GM23338 (cell line): ENCODE measurements around the gene PCYT2. TPM values are rescaled to one million over a fixed set of nuclear protein-coding genes. Genes with fewer than 3 reads are reported as not detected.

Experiments
- ATAC-seq: fragments of 200-7000 bp; cut with Tn5 transposase; 3 replicates; pipeline ENCODE4 v1.9.1; 2020
- DNase-seq: peaks from one replicate; pipeline ENCODE4 v3.0.0-alpha.2; 2015; ENCODE audit warnings: low spot score
- H2AFZ ChIP-seq: fragments of 200-600 bp; sonication (generic); 2 replicates; pipeline ENCODE4 v1.8.0; 2016; ENCODE audit warnings: antibody characterized with exemption, mild to moderate bottlenecking, moderate library complexity
- H3F3A ChIP-seq: fragments of 200-600 bp; sonication (generic); replicated peaks from 2 replicates; pipeline ENCODE4 v1.8.0; 2017; ENCODE audit warnings: antibody characterized with exemption, mixed run types, low read depth
- H3K27ac ChIP-seq: fragments of 200-600 bp; sonication (generic); 2 replicates; pipeline ENCODE4 v1.6.1; 2016; ENCODE audit warnings: low read depth
- H3K27me3 ChIP-seq: fragments of 200-600 bp; sonication (generic); 2 replicates; pipeline ENCODE4 v1.8.0; 2016; ENCODE audit warnings: mild to moderate bottlenecking, mixed run types, moderate library complexity; ENCODE audit not compliant: insufficient read depth
- H3K36me3 ChIP-seq: fragments of 200-600 bp; sonication (generic); 2 replicates; pipeline ENCODE4 v1.8.0; 2016; ENCODE audit warnings: mild to moderate bottlenecking; ENCODE audit not compliant: insufficient read depth
- H3K4me1 ChIP-seq: fragments of 200-600 bp; sonication (generic); 2 replicates; pipeline ENCODE4 v1.8.0; 2016; ENCODE audit warnings: mild to moderate bottlenecking, moderate library complexity; ENCODE audit not compliant: insufficient read depth
- H3K4me2 ChIP-seq: fragments of 200-600 bp; sonication (generic); 2 replicates; pipeline ENCODE4 v1.7.1; 2017; ENCODE audit warnings: mixed run types
- H3K4me3 ChIP-seq: fragments of 200-600 bp; sonication (generic); 2 replicates; pipeline ENCODE4 v1.6.1; 2016; ENCODE audit warnings: mixed run types
- H3K79me2 ChIP-seq: fragments of 200-600 bp; sonication (generic); replicated peaks from 2 replicates; pipeline ENCODE4 v1.8.0; 2017; ENCODE audit warnings: mild to moderate bottlenecking; ENCODE audit not compliant: insufficient read depth
- H3K9me2 ChIP-seq: fragments of 200-600 bp; sonication (generic); 2 replicates; pipeline ENCODE4 v1.8.0; 2017; ENCODE audit not compliant: insufficient read depth
- H4K20me1 ChIP-seq: fragments of 200-600 bp; sonication (generic); replicated peaks from 2 replicates; pipeline ENCODE4 v1.8.0; 2017; ENCODE audit warnings: mild to moderate bottlenecking; ENCODE audit not compliant: insufficient read depth
- H3K27ac Mint-ChIP-seq: 2 replicates; pipeline ENCODE4 v1.8.0; 2020; ENCODE audit warnings: inconsistent platforms, mild to moderate bottlenecking, moderate library complexity, mixed read lengths
- H3K27me3 Mint-ChIP-seq: 3 replicates; pipeline ENCODE4 v1.8.0; 2022; ENCODE audit warnings: low read depth, mild to moderate bottlenecking, moderate library complexity, mixed read lengths, inconsistent platforms; ENCODE audit not compliant: insufficient read depth, poor library complexity
- H3K36me3 Mint-ChIP-seq: 3 replicates; pipeline ENCODE4 v1.8.0; 2021; ENCODE audit warnings: low read depth, mild to moderate bottlenecking, inconsistent platforms, moderate library complexity, mixed read lengths
- H3K4me1 Mint-ChIP-seq: 3 replicates; pipeline ENCODE4 v1.8.0; 2020; ENCODE audit warnings: mild to moderate bottlenecking, inconsistent platforms, mixed read lengths
- H3K4me3 Mint-ChIP-seq: 3 replicates; pipeline ENCODE4 v1.8.0; 2021; ENCODE audit warnings: moderate library complexity, mild to moderate bottlenecking, inconsistent platforms, mixed read lengths
- H3K9me3 Mint-ChIP-seq: 3 replicates; pipeline ENCODE4 v1.8.0; 2020; ENCODE audit warnings: moderate library complexity, mild to moderate bottlenecking, inconsistent platforms, mixed read lengths
- polyA plus RNA-seq: library from polyadenylated mRNA; unstranded; fragments of >200 nt; fragmentation: Nextera tagmentation; extraction: Ambion mirVana; gene quantifications from 2 replicates; pipeline ENCODE4 v1.2.1, GENCODE V29; 2016
- total RNA-seq: library from RNA; depleted of rRNA; stranded (reverse); fragments of >200 nt; shearing (Covaris generic); gene quantifications from 2 replicates; pipeline ENCODE4 v1.2.3, GENCODE V29; 2014
- TF ChIP-seq, protein P1 (sequence below): fragments of 250-450 bp; sonication (Bioruptor Pico); IDR thresholded peaks from 2 replicates; pipeline ENCODE4 v1.5.0; 2020; ENCODE audit warnings: mild to moderate bottlenecking, moderate library complexity
- TF ChIP-seq, protein P2 (sequence below), 2 experiments: fragments of 200-600 bp in 1 of 2; sonication (generic) in 1 of 2; conservative IDR thresholded peaks; 2 replicates each; pipeline versions ENCODE4 v1.5.1 to v1.6.1; 2016 to 2017; ENCODE audit warnings: antibody characterized with exemption in 2 of 2, low read depth in 2 of 2, mild to moderate bottlenecking in 2 of 2, moderate library complexity in 1 of 2

PCYT2 gene
- total and polyA plus RNA-seq, 2 experiments from 2014 or later = 51.6 to 82.9 TPM

DNA sequence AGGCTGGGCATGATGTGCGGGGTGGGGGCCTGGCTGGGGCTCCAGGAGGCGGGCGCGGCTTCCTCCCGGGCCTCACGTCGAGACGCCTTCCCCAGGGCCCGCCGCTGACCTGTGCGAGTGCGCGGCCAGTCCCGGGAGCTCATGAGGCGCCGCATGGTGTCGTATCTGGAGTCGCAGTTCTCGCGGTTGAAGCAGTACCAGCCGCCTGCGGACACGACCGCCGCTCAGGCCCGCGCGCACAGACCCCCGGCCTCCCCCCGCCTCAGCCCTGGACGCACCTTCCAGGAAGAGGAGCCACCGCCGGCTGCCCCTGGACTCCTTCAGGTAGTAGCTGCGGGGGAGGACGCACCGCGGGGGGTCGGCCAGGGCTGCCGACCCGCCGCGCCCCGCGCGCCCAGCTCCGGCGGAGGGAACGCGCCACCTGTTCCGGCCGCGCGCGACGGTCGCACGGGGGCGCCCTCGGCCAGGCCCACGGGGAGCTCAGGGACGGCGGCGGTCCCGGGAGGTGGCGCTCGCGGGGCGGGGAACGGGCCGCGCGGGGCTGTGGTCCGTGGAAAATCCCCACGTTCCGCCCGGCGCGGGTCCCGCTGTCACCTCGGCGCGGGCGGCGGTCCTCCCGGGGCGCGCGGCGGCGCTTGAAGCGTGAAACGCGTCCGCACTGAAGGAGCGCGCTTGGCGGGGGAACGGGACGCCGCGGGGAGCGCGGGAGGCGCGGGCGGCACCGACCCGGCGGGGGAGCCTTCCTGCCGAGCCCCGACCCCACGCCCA lies 48.3 kb upstream of the PCYT2 start:
- Histone ChIP-seq H3K79me2 (no peaks in the 10 kb centered on the region), H3K9me2 (no peaks in the 10 kb centered on the region), H3K36me3 (no peaks in the 10 kb centered on the region), H3K27me3 (peaks cover 75% of the 10 kb centered on the region), H3K4me1 (peaks cover 5% of the 10 kb centered on the region; the same call in 1 of the 2 replicates), H3K27ac (no peak overlapping the region), H2AFZ (no peak overlapping the region), H3K4me2 (peak overlapping the region; percentile 69), H3F3A (peaks cover 12% of the 10 kb centered on the region), H4K20me1 (0 out of 2 replicates have a peak, but pooled peaks cover 6% of the 10 kb centered on the region), H3K4me3 (peak overlapping the region; percentile 48)
- peaks cover 3% of the 10 kb centered on the region; the same call in 1 of the 3 replicates for H3K9me3 Mint-ChIP-seq
- no peak overlapping the region for H3K4me3 Mint-ChIP-seq
- H3K27me3 Mint-ChIP-seq = peaks cover 57% of the 10 kb centered on the region
- H3K4me1 Mint-ChIP-seq = no peaks in the 10 kb centered on the region; the same call in 2 of the 3 replicates
- ATAC-seq (peak; percentile 25), DNase-seq (peak; percentile 80)
- H3K27ac Mint-ChIP-seq = no peak overlapping the region
- TF ChIP-seq, protein P1, sequence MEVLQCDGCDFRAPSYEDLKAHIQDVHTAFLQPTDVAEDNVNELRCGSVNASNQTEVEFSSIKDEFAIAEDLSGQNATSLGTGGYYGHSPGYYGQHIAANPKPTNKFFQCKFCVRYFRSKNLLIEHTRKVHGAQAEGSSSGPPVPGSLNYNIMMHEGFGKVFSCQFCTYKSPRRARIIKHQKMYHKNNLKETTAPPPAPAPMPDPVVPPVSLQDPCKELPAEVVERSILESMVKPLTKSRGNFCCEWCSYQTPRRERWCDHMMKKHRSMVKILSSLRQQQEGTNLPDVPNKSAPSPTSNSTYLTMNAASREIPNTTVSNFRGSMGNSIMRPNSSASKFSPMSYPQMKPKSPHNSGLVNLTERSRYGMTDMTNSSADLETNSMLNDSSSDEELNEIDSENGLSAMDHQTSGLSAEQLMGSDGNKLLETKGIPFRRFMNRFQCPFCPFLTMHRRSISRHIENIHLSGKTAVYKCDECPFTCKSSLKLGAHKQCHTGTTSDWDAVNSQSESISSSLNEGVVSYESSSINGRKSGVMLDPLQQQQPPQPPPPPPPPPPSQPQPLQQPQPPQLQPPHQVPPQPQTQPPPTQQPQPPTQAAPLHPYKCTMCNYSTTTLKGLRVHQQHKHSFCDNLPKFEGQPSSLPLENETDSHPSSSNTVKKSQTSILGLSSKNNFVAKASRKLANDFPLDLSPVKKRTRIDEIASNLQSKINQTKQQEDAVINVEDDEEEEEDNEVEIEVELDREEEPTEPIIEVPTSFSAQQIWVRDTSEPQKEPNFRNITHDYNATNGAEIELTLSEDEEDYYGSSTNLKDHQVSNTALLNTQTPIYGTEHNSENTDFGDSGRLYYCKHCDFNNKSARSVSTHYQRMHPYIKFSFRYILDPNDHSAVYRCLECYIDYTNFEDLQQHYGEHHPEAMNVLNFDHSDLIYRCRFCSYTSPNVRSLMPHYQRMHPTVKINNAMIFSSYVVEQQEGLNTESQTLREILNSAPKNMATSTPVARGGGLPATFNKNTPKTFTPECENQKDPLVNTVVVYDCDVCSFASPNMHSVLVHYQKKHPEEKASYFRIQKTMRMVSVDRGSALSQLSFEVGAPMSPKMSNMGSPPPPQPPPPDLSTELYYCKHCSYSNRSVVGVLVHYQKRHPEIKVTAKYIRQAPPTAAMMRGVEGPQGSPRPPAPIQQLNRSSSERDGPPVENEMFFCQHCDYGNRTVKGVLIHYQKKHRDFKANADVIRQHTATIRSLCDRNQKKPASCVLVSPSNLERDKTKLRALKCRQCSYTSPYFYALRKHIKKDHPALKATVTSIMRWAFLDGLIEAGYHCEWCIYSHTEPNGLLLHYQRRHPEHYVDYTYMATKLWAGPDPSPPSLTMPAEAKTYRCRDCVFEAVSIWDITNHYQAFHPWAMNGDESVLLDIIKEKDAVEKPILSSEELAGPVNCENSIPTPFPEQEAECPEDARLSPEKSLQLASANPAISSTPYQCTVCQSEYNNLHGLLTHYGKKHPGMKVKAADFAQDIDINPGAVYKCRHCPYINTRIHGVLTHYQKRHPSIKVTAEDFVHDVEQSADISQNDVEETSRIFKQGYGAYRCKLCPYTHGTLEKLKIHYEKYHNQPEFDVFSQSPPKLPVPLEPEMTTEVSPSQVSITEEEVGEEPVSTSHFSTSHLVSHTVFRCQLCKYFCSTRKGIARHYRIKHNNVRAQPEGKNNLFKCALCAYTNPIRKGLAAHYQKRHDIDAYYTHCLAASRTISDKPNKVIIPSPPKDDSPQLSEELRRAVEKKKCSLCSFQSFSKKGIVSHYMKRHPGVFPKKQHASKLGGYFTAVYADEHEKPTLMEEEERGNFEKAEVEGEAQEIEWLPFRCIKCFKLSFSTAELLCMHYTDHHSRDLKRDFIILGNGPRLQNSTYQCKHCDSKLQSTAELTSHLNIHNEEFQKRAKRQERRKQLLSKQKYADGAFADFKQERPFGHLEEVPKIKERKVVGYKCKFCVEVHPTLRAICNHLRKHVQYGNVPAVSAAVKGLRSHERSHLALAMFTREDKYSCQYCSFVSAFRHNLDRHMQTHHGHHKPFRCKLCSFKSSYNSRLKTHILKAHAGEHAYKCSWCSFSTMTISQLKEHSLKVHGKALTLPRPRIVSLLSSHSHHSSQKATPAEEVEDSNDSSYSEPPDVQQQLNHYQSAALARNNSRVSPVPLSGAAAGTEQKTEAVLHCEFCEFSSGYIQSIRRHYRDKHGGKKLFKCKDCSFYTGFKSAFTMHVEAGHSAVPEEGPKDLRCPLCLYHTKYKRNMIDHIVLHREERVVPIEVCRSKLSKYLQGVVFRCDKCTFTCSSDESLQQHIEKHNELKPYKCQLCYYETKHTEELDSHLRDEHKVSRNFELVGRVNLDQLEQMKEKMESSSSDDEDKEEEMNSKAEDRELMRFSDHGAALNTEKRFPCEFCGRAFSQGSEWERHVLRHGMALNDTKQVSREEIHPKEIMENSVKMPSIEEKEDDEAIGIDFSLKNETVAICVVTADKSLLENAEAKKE = no peak
- TF ChIP-seq, protein P2, sequence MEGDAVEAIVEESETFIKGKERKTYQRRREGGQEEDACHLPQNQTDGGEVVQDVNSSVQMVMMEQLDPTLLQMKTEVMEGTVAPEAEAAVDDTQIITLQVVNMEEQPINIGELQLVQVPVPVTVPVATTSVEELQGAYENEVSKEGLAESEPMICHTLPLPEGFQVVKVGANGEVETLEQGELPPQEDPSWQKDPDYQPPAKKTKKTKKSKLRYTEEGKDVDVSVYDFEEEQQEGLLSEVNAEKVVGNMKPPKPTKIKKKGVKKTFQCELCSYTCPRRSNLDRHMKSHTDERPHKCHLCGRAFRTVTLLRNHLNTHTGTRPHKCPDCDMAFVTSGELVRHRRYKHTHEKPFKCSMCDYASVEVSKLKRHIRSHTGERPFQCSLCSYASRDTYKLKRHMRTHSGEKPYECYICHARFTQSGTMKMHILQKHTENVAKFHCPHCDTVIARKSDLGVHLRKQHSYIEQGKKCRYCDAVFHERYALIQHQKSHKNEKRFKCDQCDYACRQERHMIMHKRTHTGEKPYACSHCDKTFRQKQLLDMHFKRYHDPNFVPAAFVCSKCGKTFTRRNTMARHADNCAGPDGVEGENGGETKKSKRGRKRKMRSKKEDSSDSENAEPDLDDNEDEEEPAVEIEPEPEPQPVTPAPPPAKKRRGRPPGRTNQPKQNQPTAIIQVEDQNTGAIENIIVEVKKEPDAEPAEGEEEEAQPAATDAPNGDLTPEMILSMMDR (conservative IDR thresholded peaks at IDR 0.05; ENCODE audit: low read depth in 2 of 2) = peak in 1 of 2 experiments; percentile 80; a peak in 2 of 4 replicates
- H3K36me3 Mint-ChIP-seq = no peaks in the 10 kb centered on the region; the same call in 2 of the 3 replicates
